ENCODE data around the gene MEI1. TPM values are rescaled to one million over a fixed set of nuclear protein-coding genes. Genes with fewer than 3 reads are reported as not detected.

MEI1 gene
- total RNA-seq, 1 donor from 2014 or later = 2.3 TPM

DNA sequence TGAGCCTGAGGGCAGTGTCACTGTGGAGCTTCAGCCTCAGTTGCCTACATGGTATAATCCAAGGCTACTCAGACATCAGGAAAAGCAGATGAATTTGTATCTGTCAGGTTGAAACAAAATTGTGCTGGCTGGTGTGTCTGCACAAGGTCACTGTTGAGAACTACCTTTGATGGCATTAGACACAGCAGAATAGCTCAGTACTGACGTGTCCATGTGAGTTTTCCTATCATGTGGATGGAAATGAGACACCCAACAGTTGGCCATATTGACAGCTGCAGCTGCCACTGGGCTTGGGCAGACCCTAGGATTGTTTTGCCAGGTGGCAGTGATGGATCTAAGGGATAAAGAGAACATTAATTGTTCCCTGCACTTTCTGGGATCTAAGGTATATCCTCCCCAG, 116.9 kb downstream of the MEI1 start:
- Histone ChIP-seq H3K27ac (no peak overlapping the region), H3K36me3 (no peaks in the 10 kb centered on the region), H3K4me3 (no peak overlapping the region), H3K9me3 (no peaks in the 10 kb centered on the region), H3K4me1 (no peaks in the 10 kb centered on the region), H3K27me3 (no peaks in the 10 kb centered on the region)
- TF ChIP-seq CTCF (IDR thresholded peaks at IDR 0.05) = no peak
- ATAC-seq (no peak), DNase-seq (no peak)
- intact Hi-C loops (cut with DNase I) = no loop called here

GRCh38 chr22:41816871-41817270, 117.6 kb downstream of the MEI1 start:
- Histone ChIP-seq H3K4me3 (no peak overlapping the region), H3K4me1 (no peaks in the 10 kb centered on the region), H3K27me3 (no peaks in the 10 kb centered on the region), H3K9me3 (no peaks in the 10 kb centered on the region), H3K27ac (no peak overlapping the region), H3K36me3 (no peaks in the 10 kb centered on the region)
- no peak for TF ChIP-seq CTCF (IDR thresholded peaks at IDR 0.05)
- ATAC-seq = no peak
- no peak for DNase-seq
- intact Hi-C loops (cut with DNase I) = no loop called here

GRCh38 chr22:41818011-41818410, 118.7 kb downstream of the MEI1 start:
- no peaks in the 10 kb centered on the region for H3K36me3 ChIP-seq
- no peak for DNase-seq
- H3K27ac ChIP-seq = no peak overlapping the region
- TF ChIP-seq CTCF (IDR thresholded peaks at IDR 0.05) = no peak
- H3K27me3 ChIP-seq = no peaks in the 10 kb centered on the region
- no peaks in the 10 kb centered on the region for H3K4me1 ChIP-seq
- no peak overlapping the region for H3K4me3 ChIP-seq
- no peaks in the 10 kb centered on the region for H3K9me3 ChIP-seq
- intact Hi-C loops (cut with DNase I) = no loop called here
- ATAC-seq = no peak

- TF ChIP-seq CTCF (IDR thresholded peaks at IDR 0.05) = no peak
- no peak for DNase-seq
- Histone ChIP-seq H3K27ac (no peak overlapping the region), H3K4me3 (no peak overlapping the region), H3K4me1 (no peaks in the 10 kb centered on the region), H3K9me3 (no peaks in the 10 kb centered on the region), H3K27me3 (no peaks in the 10 kb centered on the region), H3K36me3 (no peaks in the 10 kb centered on the region)
- intact Hi-C loops (cut with DNase I) = no loop called here
- no peak for ATAC-seq
Measured at GRCh38 chr22:41818596-41818995, 119.3 kb downstream of the MEI1 start.

DNA sequence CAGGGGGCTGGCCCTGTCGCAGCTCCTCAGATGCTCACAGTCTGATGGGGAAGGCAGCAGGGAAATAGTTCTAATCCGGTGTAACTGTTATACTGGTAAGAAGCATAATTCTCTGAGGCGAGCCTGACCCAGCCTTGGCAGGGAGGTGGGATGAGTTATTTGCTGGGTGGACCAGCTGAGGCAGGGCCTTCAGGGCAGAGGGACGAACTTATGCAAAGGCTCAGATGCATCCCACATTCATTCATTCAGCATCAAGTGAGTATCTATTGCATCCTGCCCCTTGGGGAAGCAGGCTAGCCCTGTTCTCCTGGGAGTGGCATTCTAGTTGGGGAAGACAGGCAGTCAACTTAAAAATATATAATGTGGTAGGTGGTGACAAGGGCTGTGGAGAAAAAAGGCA, 120.0 kb downstream of the MEI1 start:
- Histone ChIP-seq H3K36me3 (no peaks in the 10 kb centered on the region), H3K27me3 (no peaks in the 10 kb centered on the region), H3K4me1 (no peaks in the 10 kb centered on the region), H3K9me3 (no peaks in the 10 kb centered on the region), H3K4me3 (no peak overlapping the region), H3K27ac (no peak overlapping the region)
- no peak for TF ChIP-seq CTCF (IDR thresholded peaks at IDR 0.05)
- no peak for DNase-seq
- no peak for ATAC-seq
- intact Hi-C loops (cut with DNase I) = no loop called here

GRCh38 chr22:41820447-41820846, 121.1 kb downstream of the MEI1 start:
- no peaks in the 10 kb centered on the region for H3K4me1 ChIP-seq
- H3K27me3 ChIP-seq = no peaks in the 10 kb centered on the region
- H3K4me3 ChIP-seq = no peak overlapping the region
- ATAC-seq = no peak
- no peak for DNase-seq
- H3K27ac ChIP-seq = no peak overlapping the region
- H3K36me3 ChIP-seq = no peaks in the 10 kb centered on the region
- intact Hi-C loops (cut with DNase I) = loop anchor here (10.0 kb wide), 1 partner anchor 124 kb away; the partner anchor contains the start of gene CENPM
- H3K9me3 ChIP-seq = no peaks in the 10 kb centered on the region
- TF ChIP-seq CTCF (IDR thresholded peaks at IDR 0.05) = no peak

Measured in upper lobe of right lung (tissue), 1 donor.